GM20431 (cell line): ENCODE results near the gene TTC4.

Experiments used
- in situ Hi-C: fragments of 300-500 bp; cut with MseI, MboI; formaldehyde crosslinking; loops from one replicate; pipeline ENCODE4 v1.15.0; 2020; ENCODE audit warnings: low sequenced_read_pairs; ENCODE audit not compliant: unreplicated experiment

Gene TTC4

DNA sequence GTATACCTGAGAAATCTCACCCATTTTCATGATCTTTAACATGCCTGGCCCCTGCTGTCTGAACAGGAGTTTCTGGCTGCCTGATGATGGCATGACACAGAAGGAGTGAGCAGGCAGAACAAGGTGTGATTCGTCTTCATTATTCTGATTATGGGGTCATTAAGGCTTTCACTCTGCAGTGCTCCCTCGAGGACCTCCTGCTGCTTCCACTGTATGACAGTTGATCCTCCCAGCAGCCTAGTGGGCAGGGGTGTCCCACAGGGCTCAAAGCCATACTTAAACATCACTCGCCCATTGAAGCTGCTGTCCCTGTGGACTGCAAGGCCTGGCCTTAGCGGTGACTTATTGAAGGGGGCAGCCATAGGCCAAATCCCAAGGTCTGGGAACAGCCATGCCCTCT, 61.4 kb downstream of the TTC4 start:
- in situ Hi-C loops = no loop called here

DNA sequence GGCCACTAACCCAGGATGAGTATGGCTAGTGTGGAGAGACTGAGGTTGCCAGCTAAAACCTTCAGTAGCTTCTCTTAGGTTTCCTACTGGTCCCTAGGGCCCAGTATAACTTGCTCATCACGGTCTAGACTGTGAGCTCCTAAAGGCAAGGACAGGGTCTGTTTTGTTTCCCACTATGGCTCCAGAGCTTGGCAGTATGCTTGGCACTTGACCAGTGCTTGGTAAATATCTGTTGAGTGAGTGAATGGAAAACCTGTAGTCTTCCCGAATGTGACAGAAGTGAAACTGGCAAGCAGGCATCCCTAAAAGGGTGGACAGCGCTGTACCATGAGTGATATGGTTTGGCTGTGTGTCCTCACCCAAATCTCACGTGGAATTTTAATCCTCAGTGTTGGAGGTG, 61.8 kb downstream of the TTC4 start:
- in situ Hi-C loops = no loop called here

DNA sequence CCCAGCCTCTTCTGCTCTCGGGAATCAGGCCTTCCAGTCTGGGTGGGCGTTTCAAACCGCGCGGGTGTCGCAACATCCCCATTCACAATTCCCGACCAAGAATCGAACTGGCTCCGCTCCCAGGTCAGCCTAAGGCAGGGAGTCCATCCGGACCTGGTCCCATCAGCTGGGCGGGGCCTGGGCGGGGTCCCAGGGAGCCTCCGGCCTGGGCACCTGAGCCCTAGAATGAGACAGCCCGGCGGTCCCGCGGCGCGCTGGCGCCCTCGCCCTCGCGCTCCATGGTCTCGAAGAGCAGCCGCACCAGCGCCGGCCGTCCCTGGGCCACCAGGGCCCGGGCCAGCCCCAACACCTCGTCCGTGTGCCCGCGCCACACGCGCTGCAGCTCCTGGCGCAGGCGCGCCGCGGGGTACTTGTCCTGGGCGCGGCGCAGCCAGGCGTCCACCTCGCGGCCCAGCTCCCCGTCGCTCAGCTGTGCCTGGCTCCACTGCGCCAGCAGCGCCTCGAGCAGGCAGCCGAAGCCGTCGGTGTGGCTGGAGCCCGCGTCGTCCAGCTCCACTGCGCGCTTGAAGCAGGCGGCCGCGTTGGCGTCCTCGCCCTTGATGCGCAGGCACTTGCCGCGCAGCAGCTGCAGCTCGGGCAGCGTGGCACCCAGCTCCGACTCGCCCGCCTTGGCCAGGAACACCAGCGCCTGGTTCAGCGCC, 65.5 kb downstream of the TTC4 start:
- in situ Hi-C loops = no loop called here

DNA sequence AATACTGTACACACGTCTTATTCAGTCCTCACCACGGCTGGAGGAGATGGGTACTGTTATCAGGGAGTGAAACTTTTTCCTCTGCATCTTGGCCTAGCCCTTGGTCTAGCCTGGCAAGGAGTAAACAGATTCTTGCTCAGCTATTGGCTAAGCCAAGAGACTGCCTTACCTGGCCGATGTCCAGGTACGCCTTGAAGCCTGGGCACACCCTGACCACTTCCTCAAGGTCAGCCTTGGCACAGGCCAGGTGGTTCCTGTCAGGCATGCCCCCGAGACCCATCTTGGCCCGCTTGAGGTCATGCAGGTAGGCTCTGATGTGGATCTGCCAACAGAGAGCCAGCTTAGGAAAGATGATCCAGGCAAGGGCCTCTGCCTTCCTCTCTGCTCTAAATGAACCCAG, 66.5 kb downstream of the TTC4 start:
- in situ Hi-C loops = no loop called here

DNA sequence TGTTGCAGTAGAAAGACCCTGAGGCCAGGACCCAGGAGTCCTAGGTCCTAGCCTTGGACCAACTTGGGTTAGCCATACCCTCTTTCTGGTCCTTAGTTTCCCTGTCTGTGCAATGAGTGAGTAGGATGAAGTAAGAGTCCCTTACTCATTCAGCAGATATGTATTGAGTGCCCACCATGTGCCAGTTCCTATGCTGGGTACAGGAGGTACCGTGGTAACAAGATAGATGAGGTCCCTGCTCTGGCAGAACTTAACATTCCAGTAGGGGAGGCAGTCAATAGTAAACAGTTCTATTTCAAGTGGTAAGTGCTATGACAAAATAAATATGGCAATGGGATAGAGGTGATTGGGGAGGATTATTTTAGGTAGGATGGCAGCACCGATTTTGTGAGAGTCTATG, 66.9 kb downstream of the TTC4 start:
- in situ Hi-C loops = no loop called here

DNA sequence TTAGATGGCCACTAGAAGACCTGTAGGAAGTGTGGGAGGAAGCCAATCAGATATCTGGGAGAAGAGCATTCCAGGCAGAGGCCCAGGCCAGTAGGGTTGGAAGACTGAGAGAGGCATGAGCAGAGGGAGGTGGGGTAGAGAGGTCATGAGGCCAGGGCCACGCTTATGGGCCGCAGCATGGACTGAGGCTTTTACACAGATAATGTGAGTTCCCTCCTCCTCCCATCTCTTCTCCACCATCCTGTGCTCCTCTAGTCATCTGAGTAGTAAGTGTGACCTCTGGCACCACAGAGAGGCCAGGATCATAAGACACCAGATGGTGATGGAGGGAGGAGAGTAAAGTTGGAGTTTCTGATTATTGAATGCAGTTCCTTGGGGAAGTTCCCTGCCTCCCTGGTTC, 68.4 kb downstream of the TTC4 start:
- in situ Hi-C loops = no loop called here

DNA sequence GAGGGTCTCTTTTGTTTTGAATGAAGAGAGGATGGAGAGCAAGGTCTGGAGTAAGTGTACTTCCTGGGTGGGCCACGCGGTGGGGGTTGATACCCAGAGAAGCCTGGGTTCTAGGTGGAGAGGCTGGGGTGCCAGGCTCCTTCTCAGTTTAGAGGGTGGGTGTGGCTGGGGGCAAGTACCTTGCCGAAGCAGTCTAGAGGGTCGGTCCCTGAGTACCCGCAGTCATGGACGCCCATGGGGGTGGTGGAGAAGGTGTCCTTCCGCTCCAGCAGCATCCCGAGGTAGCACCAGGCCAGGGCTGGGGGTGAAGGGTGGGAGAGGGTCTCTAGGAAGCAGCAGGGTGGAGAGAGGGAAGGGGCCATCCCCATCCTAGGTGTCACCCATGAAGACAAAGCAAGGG, 71.1 kb downstream of the TTC4 start:
- in situ Hi-C loops = no loop called here

DNA sequence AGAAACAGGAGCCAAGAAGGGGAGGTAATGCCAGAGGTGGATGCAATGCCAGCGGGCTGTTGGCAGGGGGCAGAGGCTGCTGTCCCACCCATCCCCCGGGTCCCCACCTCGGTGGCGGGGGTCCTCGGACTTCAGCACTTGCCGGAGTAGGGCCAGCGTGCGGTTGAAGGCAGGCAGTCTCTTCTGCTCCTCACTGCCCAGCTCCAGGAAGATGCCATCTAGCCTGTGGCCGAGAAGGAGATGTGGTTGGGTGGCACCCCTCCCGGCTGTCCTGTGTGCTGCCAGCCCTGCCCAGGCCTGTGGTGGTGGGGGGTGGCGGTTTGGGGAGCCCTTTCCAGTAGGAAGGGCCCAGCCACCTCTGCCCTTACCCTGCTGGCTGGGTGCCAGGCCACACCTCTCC, 71.9 kb downstream of the TTC4 start:
- in situ Hi-C loops = no loop called here

DNA sequence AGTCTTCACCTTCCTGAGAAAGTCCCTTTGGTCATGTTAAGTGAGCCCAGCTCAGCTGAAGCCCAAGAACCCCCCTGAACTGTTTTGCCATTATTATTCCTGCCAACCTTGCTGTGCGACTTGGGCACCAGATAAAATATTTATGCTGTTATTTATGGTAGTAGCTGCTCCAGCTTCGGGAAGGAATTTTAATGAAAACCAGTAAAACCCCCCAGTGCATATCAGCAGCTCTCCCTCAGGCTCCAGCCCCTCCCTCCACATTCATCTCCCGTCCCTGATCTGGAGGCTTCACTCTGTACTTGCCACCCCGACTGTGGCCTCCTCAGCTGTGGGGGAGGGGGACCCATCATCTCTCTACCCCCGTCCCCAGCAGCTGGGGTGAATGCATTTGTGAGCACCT, 72.8 kb downstream of the TTC4 start:
- in situ Hi-C loops = no loop called here

DNA sequence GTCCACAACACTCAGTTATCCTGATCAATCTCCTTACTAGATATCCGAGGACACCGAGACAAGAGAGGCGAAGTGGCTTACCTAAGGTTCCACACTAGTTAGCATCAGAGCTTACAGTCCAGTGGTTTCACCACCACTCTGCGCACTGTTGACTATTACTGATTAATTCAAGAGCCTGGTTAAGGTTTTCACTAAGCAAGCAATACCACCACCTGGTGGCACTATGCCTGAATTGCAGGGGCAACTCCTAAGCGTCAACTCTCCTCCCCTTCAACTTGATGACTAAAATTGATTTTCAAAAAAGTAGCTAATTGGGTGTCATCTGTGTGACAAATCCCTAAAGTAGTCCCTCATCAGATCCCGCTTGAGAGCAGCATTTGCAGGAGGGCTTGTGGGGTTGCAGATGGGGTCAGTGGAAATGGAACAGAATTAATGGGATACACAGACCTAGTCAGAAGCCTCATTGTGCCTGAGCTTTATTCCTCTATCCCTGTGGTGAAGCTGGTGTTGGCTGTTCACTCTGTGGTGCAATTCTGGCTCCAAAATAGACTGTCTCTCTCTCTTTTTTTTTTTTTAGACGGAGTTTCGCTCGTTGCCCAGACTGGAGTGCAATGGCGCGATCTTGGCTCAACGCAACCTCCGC, 76.3 kb downstream of the TTC4 start:
- in situ Hi-C loops = no loop called here
